Measurements from ENCODE around the gene CLDN6.

Gene CLDN6

DNA sequence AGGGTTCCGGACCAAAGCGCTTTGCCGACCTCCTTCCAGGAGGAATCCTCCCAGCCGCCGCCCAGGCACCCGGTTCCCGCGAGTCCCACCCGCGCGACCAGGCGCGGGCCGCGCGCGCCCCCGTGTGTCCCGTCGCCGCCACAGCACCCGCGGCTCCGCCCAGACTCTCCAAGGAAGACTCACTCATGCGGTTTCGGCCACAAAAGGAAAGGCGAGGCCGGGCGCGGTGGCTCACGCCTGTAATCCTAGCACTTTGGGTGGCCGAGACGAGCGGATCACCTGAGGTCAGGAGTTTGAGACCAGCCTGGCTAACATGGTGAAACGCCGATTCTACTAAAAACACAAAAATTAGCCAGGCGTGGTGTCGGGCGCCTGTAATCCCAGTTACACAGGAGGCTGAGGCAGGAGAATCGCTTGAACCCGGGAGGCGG, 34.3 kb downstream of the CLDN6 start (continued):
- TF ChIP-seq, protein P1, sequence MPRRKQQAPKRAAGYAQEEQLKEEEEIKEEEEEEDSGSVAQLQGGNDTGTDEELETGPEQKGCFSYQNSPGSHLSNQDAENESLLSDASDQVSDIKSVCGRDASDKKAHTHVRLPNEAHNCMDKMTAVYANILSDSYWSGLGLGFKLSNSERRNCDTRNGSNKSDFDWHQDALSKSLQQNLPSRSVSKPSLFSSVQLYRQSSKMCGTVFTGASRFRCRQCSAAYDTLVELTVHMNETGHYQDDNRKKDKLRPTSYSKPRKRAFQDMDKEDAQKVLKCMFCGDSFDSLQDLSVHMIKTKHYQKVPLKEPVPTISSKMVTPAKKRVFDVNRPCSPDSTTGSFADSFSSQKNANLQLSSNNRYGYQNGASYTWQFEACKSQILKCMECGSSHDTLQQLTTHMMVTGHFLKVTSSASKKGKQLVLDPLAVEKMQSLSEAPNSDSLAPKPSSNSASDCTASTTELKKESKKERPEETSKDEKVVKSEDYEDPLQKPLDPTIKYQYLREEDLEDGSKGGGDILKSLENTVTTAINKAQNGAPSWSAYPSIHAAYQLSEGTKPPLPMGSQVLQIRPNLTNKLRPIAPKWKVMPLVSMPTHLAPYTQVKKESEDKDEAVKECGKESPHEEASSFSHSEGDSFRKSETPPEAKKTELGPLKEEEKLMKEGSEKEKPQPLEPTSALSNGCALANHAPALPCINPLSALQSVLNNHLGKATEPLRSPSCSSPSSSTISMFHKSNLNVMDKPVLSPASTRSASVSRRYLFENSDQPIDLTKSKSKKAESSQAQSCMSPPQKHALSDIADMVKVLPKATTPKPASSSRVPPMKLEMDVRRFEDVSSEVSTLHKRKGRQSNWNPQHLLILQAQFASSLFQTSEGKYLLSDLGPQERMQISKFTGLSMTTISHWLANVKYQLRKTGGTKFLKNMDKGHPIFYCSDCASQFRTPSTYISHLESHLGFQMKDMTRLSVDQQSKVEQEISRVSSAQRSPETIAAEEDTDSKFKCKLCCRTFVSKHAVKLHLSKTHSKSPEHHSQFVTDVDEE (CRISPR knock-in tag; IDR thresholded peaks at IDR 0.05), result no peak

- no peak for TF ChIP-seq SNAI2 (CRISPR knock-in tag; IDR thresholded peaks at IDR 0.05)
- no peak for TF ChIP-seq CSRNP3 (CRISPR knock-in tag; IDR thresholded peaks at IDR 0.05)
- TF ChIP-seq BACH2 (CRISPR knock-in tag; IDR thresholded peaks at IDR 0.05; ENCODE audit: borderline replicate concordance), result no peak
- no peak for TF ChIP-seq ZNF70 (CRISPR knock-in tag; IDR thresholded peaks at IDR 0.05)
- no peak for TF ChIP-seq ZNF8 (CRISPR knock-in tag; IDR thresholded peaks at IDR 0.05)
- TF ChIP-seq, protein P1 (CRISPR knock-in tag; IDR thresholded peaks at IDR 0.05), result no peak
- TF ChIP-seq, protein P2, sequence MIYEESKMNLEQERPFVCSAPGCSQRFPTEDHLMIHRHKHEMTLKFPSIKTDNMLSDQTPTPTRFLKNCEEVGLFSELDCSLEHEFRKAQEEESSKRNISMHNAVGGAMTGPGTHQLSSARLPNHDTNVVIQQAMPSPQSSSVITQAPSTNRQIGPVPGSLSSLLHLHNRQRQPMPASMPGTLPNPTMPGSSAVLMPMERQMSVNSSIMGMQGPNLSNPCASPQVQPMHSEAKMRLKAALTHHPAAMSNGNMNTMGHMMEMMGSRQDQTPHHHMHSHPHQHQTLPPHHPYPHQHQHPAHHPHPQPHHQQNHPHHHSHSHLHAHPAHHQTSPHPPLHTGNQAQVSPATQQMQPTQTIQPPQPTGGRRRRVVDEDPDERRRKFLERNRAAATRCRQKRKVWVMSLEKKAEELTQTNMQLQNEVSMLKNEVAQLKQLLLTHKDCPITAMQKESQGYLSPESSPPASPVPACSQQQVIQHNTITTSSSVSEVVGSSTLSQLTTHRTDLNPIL (CRISPR knock-in tag; IDR thresholded peaks at IDR 0.05; ENCODE audit: low read depth), result no peak
- TF ChIP-seq TOX (CRISPR knock-in tag; IDR thresholded peaks at IDR 0.05; ENCODE audit: borderline replicate concordance), result no peak
- TF ChIP-seq ZC3H10 (CRISPR knock-in tag; IDR thresholded peaks at IDR 0.05), result no peak
- no peak for TF ChIP-seq PPARA (CRISPR knock-in tag; IDR thresholded peaks at IDR 0.05; ENCODE audit: borderline replicate concordance)
- no peak for ATAC-seq
Observed at GRCh38 chr16:2982402-2982801, 35.6 kb downstream of the CLDN6 start.

DNA sequence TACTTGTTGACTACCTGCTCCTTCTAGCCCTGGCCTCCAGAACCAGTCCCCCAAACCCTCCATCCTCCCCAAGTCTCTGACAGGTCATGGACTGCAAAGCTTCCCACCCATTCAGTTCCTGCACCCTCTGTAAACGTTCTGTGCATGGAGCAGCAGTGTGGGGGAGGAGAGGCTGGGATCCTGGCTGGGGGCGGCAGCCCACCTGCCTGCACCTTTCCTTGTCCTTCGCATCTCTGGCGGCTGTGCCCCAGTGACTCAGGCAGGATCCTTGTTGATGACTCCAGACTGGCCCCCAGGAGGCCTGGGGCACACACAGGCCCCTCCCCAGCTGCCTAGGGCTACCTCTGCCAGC, 36.1 kb downstream of the CLDN6 start:
- TF ChIP-seq ESRRG (CRISPR knock-in tag; IDR thresholded peaks at IDR 0.05) (no peak), CSDC2 (CRISPR knock-in tag; IDR thresholded peaks at IDR 0.05) (no peak), ARNTL (CRISPR knock-in tag; IDR thresholded peaks at IDR 0.05; ENCODE audit: borderline replicate concordance, low read depth) (no peak), RARB (CRISPR knock-in tag; IDR thresholded peaks at IDR 0.05) (no peak), TOX (CRISPR knock-in tag; IDR thresholded peaks at IDR 0.05; ENCODE audit: borderline replicate concordance) (no peak), ZFP3 (CRISPR knock-in tag; IDR thresholded peaks at IDR 0.05) (no peak), BACH2 (CRISPR knock-in tag; IDR thresholded peaks at IDR 0.05; ENCODE audit: borderline replicate concordance) (no peak), ZNF8 (CRISPR knock-in tag; IDR thresholded peaks at IDR 0.05) (no peak)
- TF ChIP-seq, protein P2 (CRISPR knock-in tag; IDR thresholded peaks at IDR 0.05; ENCODE audit: low read depth), result no peak
- no peak for ATAC-seq

- TF ChIP-seq, protein P2 (CRISPR knock-in tag; IDR thresholded peaks at IDR 0.05; ENCODE audit: low read depth), result no peak
- TF ChIP-seq ZNF565 (CRISPR knock-in tag; conservative IDR thresholded peaks at IDR 0.05; ENCODE audit: low read depth) (no peak), PATZ1 (CRISPR knock-in tag; IDR thresholded peaks at IDR 0.05; ENCODE audit: borderline replicate concordance) (no peak), ZNF8 (CRISPR knock-in tag; IDR thresholded peaks at IDR 0.05) (no peak), PPARA (CRISPR knock-in tag; IDR thresholded peaks at IDR 0.05; ENCODE audit: borderline replicate concordance) (no peak), ARNTL (CRISPR knock-in tag; IDR thresholded peaks at IDR 0.05; ENCODE audit: borderline replicate concordance, low read depth) (no peak), ZFP3 (CRISPR knock-in tag; IDR thresholded peaks at IDR 0.05) (no peak), GLIS3 (CRISPR knock-in tag; IDR thresholded peaks at IDR 0.05) (no peak)
- no peak for ATAC-seq
Observed at GRCh38 chr16:2981177-2981898, 36.6 kb downstream of the CLDN6 start.
